Upper lobe of left lung (tissue), 6 donors: ENCODE results near the gene FAM222A. TPM values are rescaled to one million over a fixed set of nuclear protein-coding genes. Genes with fewer than 3 reads are reported as not detected.
A peak's percentile ranks its signal among the peaks of the same experiment; 100 is the strongest.

ENCODE experiments used
- ATAC-seq, 2 donors: fragments of 200-7000 bp; cut with Tn5 transposase; one replicate each; pipeline ENCODE4 v1.9.1; 2022; ENCODE audit warnings: mild to moderate bottlenecking in 2 of 2, moderate library complexity in 2 of 2; ENCODE audit not compliant: low FRiP score in 2 of 2
- DNase-seq, 2 donors: peaks; one replicate each; pipeline ENCODE4 v3.0.0-alpha.2; 2019 to 2020
- H3K27ac ChIP-seq, 4 donors: fragments of 200-600 bp; sonication (generic); one replicate each; pipeline ENCODE4 v1.5.1; 2016 to 2019
- H3K27me3 ChIP-seq, 4 donors: fragments of 200-600 bp; sonication (generic); one replicate each; pipeline ENCODE4 v1.5.1; 2017 to 2019
- H3K36me3 ChIP-seq, 4 donors: fragments of 200-600 bp; sonication (generic); one replicate each; pipeline ENCODE4 v1.5.1; 2016 to 2019
- H3K4me1 ChIP-seq, 4 donors: fragments of 200-600 bp; sonication (generic); one replicate each; pipeline ENCODE4 v1.5.1; 2018 to 2019
- H3K4me3 ChIP-seq, 4 donors: fragments of 200-600 bp; sonication (generic); one replicate each; pipeline ENCODE4 v1.5.1; 2017 to 2019; ENCODE audit warnings: mild to moderate bottlenecking in 2 of 4, moderate library complexity in 1 of 4
- H3K9me3 ChIP-seq, 4 donors: fragments of 200-600 bp; sonication (generic); one replicate each; pipeline ENCODE4 v1.5.1; 2018 to 2019
- CTCF ChIP-seq, 6 experiments: fragments of 450-650 bp in 4 of 6; fragments of 200-600 bp in 2 of 6; sonication (generic) in 2 of 6; IDR thresholded peaks; one replicate each; pipeline ENCODE4 v1.5.1; 2016 to 2019; ENCODE audit warnings: antibody characterized with exemption in 6 of 6
- EP300 ChIP-seq, 4 donors: sonication (generic); formaldehyde crosslinking; IDR thresholded peaks; one replicate each; pipeline ENCODE4 v1.5.1; 2017; ENCODE audit warnings: antibody characterized with exemption in 4 of 4, control low read depth in 2 of 4
- POLR2A ChIP-seq, 4 donors: fragments of 450-650 bp; IDR thresholded peaks; one replicate each; pipeline ENCODE4 v1.5.1; 2016 to 2017; ENCODE audit warnings: antibody characterized with exemption in 4 of 4, mild to moderate bottlenecking in 2 of 4
- POLR2AphosphoS5 ChIP-seq, 2 donors: sonication (generic); formaldehyde crosslinking; IDR thresholded peaks; one replicate each; pipeline ENCODE4 v1.5.1; 2017; ENCODE audit warnings: antibody characterized with exemption in 2 of 2
- WGBS, 2 donors: methylation state at CpG; one replicate each; pipeline ENCODE4 v1.1.5; 2017 to 2018; 5-methylcytosine and 5-hydroxymethylcytosine counted together
- total RNA-seq, 6 donors: library from RNA; depleted of rRNA in 4 of 6; stranded (reverse); fragments of >200 nt in 4 of 6; gene quantifications; one replicate each; pipeline versions ENCODE4 v1.1.0 to v1.2.1, GENCODE V29; 2016 to 2021
- donor health status: DM: no; HTN: no; CAD: no; lungs with moderate emphysema.
- donor health status: DM: no; HTN: yes; CAD: no; lungs with severe emphysema.

The FAM222A gene
- total RNA-seq, 6 donors from 2014 or later, result 1.0 to 7.3 (median 3.7) TPM

GRCh38 chr12:109775172-109775881, 61.7 kb downstream of the FAM222A start:
- Histone ChIP-seq H3K4me3 (no peak overlapping the region), H3K27ac (no peak overlapping the region), H3K9me3 (peaks cover 0 to 3% (median 0%) of the 10 kb centered on the region in 4 donors), H3K36me3 (no peaks in the 10 kb centered on the region), H3K4me1 (peaks cover 0 to 10% (median 3%) of the 10 kb centered on the region in 4 donors), H3K27me3 (no peaks in the 10 kb centered on the region)
- ATAC-seq (peak; percentile 80 to 82), DNase-seq (peak in 1 of 2 donors; percentile 68)
- WGBS, 2 donors, result 21 to 27% methylated on average over 7 to 10 of the region's 10 CpGs
- peak; percentile 75 to 86 (median 79) for TF ChIP-seq CTCF (IDR thresholded peaks at IDR 0.05)
- TF ChIP-seq POLR2AphosphoS5 (IDR thresholded peaks at IDR 0.05), result no peak

- WGBS, 2 donors, result 76 to 77% methylated on average over 9 of the region's 9 CpGs
These were observed 63.0 kb downstream of the FAM222A start for GRCh38 chr12:109776624-109777023.

GRCh38 chr12:109777544-109777943, 63.9 kb downstream of the FAM222A start:
- 35 to 39% methylated on average over 5 of the region's 5 CpGs for WGBS, 2 donors
- no peak for TF ChIP-seq POLR2A (IDR thresholded peaks at IDR 0.05)
- no peak for TF ChIP-seq CTCF (IDR thresholded peaks at IDR 0.05)
- no peak for TF ChIP-seq EP300 (IDR thresholded peaks at IDR 0.05)
- no peak for TF ChIP-seq POLR2AphosphoS5 (IDR thresholded peaks at IDR 0.05)
- peaks cover 0 to 10% (median 3%) of the 10 kb centered on the region in 4 donors for H3K4me1 ChIP-seq
- H3K9me3 ChIP-seq, result peaks cover 0 to 3% (median 0%) of the 10 kb centered on the region in 4 donors
- H3K27me3 ChIP-seq, result no peaks in the 10 kb centered on the region
- ATAC-seq (no peak), DNase-seq (no peak)
- H3K36me3 ChIP-seq, result no peaks in the 10 kb centered on the region
- H3K4me3 ChIP-seq, result no peak overlapping the region
- H3K27ac ChIP-seq, result no peak overlapping the region

More at GRCh38 chr12:109776624-109777023, 63.0 kb downstream of the FAM222A start:
- Histone ChIP-seq H3K4me3 (no peak overlapping the region), H3K36me3 (no peaks in the 10 kb centered on the region), H3K27ac (no peak overlapping the region), H3K27me3 (no peaks in the 10 kb centered on the region), H3K9me3 (peaks cover 0 to 3% (median 0%) of the 10 kb centered on the region in 4 donors), H3K4me1 (peaks cover 0 to 10% (median 3%) of the 10 kb centered on the region in 4 donors)
- DNase-seq (no peak), ATAC-seq (no peak)
- TF ChIP-seq EP300 (IDR thresholded peaks at IDR 0.05) (no peak), CTCF (IDR thresholded peaks at IDR 0.05) (no peak), POLR2AphosphoS5 (IDR thresholded peaks at IDR 0.05) (no peak), POLR2A (IDR thresholded peaks at IDR 0.05) (no peak)

GRCh38 chr12:109778684-109779083, 65.1 kb downstream of the FAM222A start:
- no peaks in the 10 kb centered on the region for H3K36me3 ChIP-seq
- WGBS, 2 donors, result 97 to 100% methylated on average over 1 of the region's 1 CpG
- peaks cover 0 to 3% (median 0%) of the 10 kb centered on the region in 4 donors for H3K9me3 ChIP-seq
- ATAC-seq, result no peak
- H3K4me1 ChIP-seq, result peaks cover 0 to 1% (median 0%) of the 10 kb centered on the region in 4 donors
- H3K4me3 ChIP-seq, result no peak overlapping the region
- no peaks in the 10 kb centered on the region for H3K27me3 ChIP-seq
- TF ChIP-seq POLR2A (IDR thresholded peaks at IDR 0.05) (no peak), POLR2AphosphoS5 (IDR thresholded peaks at IDR 0.05) (no peak), CTCF (IDR thresholded peaks at IDR 0.05) (no peak), EP300 (IDR thresholded peaks at IDR 0.05) (no peak)
- DNase-seq, result no peak
- H3K27ac ChIP-seq, result no peak overlapping the region

- ATAC-seq (no peak), DNase-seq (no peak)
- H3K36me3 ChIP-seq, result no peaks in the 10 kb centered on the region
- H3K27me3 ChIP-seq, result no peaks in the 10 kb centered on the region
- H3K4me3 ChIP-seq, result no peak overlapping the region
- peaks cover 0 to 3% (median 0%) of the 10 kb centered on the region in 4 donors for H3K9me3 ChIP-seq
- no peak overlapping the region for H3K27ac ChIP-seq
- H3K4me1 ChIP-seq, result no peaks in the 10 kb centered on the region
- WGBS, 2 donors, result 75 to 82% methylated on average over 6 of the region's 6 CpGs
- TF ChIP-seq POLR2A (IDR thresholded peaks at IDR 0.05) (no peak), EP300 (IDR thresholded peaks at IDR 0.05) (no peak), CTCF (IDR thresholded peaks at IDR 0.05) (no peak), POLR2AphosphoS5 (IDR thresholded peaks at IDR 0.05) (no peak)
These were observed 65.8 kb downstream of the FAM222A start for GRCh38 chr12:109779382-109779781.
